Neuronal stem cell (in vitro differentiated cells): ENCODE data around the gene PKIB.

Experiments
- DNase-seq: peaks from one replicate; pipeline ENCODE4 v3.0.0-alpha.2; 2013; ENCODE audit warnings: low spot score
- H2AFZ ChIP-seq: one replicate; pipeline ENCODE4 v1.6.1; 2013; ENCODE audit warnings: mild to moderate bottlenecking, low read length, inconsistent platforms
- H2AK5ac ChIP-seq: 2 replicates; pipeline ENCODE4 v1.6.1; 2013; ENCODE audit warnings: low read depth, mild to moderate bottlenecking, inconsistent platforms, low read length, moderate library complexity, mixed read lengths
- H2BK120ac ChIP-seq: 2 replicates; pipeline ENCODE4 v1.6.1; 2013; ENCODE audit warnings: low read depth, mild to moderate bottlenecking, inconsistent platforms, low read length, moderate library complexity, mixed read lengths
- H2BK12ac ChIP-seq: one replicate; pipeline ENCODE4 v1.6.1; 2013; ENCODE audit warnings: low read length, inconsistent platforms
- H2BK15ac ChIP-seq: 2 replicates; pipeline ENCODE4 v1.6.1; 2013; ENCODE audit warnings: mild to moderate bottlenecking, low read length, inconsistent platforms, mixed read lengths
- H2BK5ac ChIP-seq: one replicate; pipeline ENCODE4 v1.6.1; 2013; ENCODE audit warnings: inconsistent platforms, mild to moderate bottlenecking, low read length, moderate library complexity
- H3K14ac ChIP-seq: one replicate; pipeline ENCODE4 v1.6.1; 2013; ENCODE audit warnings: low read length, inconsistent platforms
- H3K18ac ChIP-seq: 2 replicates; pipeline ENCODE4 v1.6.1; 2013; ENCODE audit warnings: low read length, inconsistent platforms
- H3K23ac ChIP-seq: 2 replicates; pipeline ENCODE4 v1.6.1; 2013; ENCODE audit warnings: low read depth, mild to moderate bottlenecking, mixed read lengths, low read length, inconsistent platforms; ENCODE audit not compliant: poor library complexity
- H3K27ac ChIP-seq: replicated peaks from 3 replicates; pipeline ENCODE4 v1.5.1; 2013; ENCODE audit warnings: low read length, inconsistent platforms
- H3K27me3 ChIP-seq, 3 experiments: 2 replicates each; pipeline ENCODE4 v1.6.1; 2013; ENCODE audit warnings: low read length in 3 of 3, mild to moderate bottlenecking in 2 of 3, inconsistent platforms in 1 of 3, low read depth in 1 of 3, mixed read lengths in 1 of 3, moderate library complexity in 1 of 3; ENCODE audit not compliant: control insufficient read depth in 3 of 3, insufficient read depth in 3 of 3
- H3K36me3 ChIP-seq, 2 donors: replicated peaks in 1 of 2; 2 replicates each; pipeline ENCODE4 v1.6.1; 2013; ENCODE audit warnings: low read length in 2 of 2; ENCODE audit not compliant: control insufficient read depth in 2 of 2, insufficient read depth in 2 of 2
- H3K4ac ChIP-seq: 2 replicates; pipeline ENCODE4 v1.6.1; 2013; ENCODE audit warnings: inconsistent platforms, mild to moderate bottlenecking, low read length, moderate library complexity
- H3K4me1 ChIP-seq, 2 donors: 1 replicate in 1 of 2; 2 replicates in 1 of 2; pipeline ENCODE4 v1.6.1; 2013; ENCODE audit warnings: low read length in 2 of 2, low read depth in 1 of 2; ENCODE audit not compliant: control insufficient read depth in 2 of 2, insufficient read depth in 1 of 2
- H3K4me2 ChIP-seq: one replicate; pipeline ENCODE4 v1.6.1; 2013; ENCODE audit warnings: mild to moderate bottlenecking, low read length, inconsistent platforms; ENCODE audit not compliant: insufficient read depth, poor library complexity, severe bottlenecking
- H3K4me3 ChIP-seq, 2 donors: 2 replicates each; pipeline ENCODE4 v1.5.1; 2013; ENCODE audit warnings: low read length in 2 of 2, mild to moderate bottlenecking in 2 of 2, inconsistent platforms in 1 of 2, moderate library complexity in 1 of 2
- H3K79me1 ChIP-seq: one replicate; pipeline ENCODE4 v1.6.1; 2013; ENCODE audit warnings: low read depth, mild to moderate bottlenecking, inconsistent platforms, low read length, moderate library complexity
- H3K9ac ChIP-seq: one replicate; pipeline ENCODE4 v1.6.1; 2013; ENCODE audit warnings: mild to moderate bottlenecking, low read depth, low read length, inconsistent platforms; ENCODE audit not compliant: poor library complexity
- H3K9me3 ChIP-seq, 2 donors: replicated peaks in 1 of 2; 2 replicates each; pipeline versions ENCODE3 to v1.6.1; 2013; ENCODE audit warnings: low read length in 2 of 2, mild to moderate bottlenecking in 2 of 2, inconsistent platforms in 1 of 2, low read depth in 1 of 2, mixed read lengths in 1 of 2, moderate library complexity in 1 of 2; ENCODE audit not compliant: control insufficient read depth in 2 of 2, insufficient read depth in 1 of 2
- H4K8ac ChIP-seq: one replicate; pipeline ENCODE4 v1.6.1; 2013; ENCODE audit warnings: low read depth, mild to moderate bottlenecking, inconsistent platforms, low read length, moderate library complexity
- H4K91ac ChIP-seq: one replicate; pipeline ENCODE4 v1.6.1; 2013; ENCODE audit warnings: low read length, low read depth, mild to moderate bottlenecking, inconsistent platforms; ENCODE audit not compliant: poor library complexity
- WGBS, 2 donors: extraction: QIAGEN DNeasy Blood & Tissue Kit; methylation state at CpG; one replicate each; pipeline ENCODE4 v1.1.7; 2013; ENCODE audit warnings: missing lambda C conversion rate in 2 of 2, mixed read lengths in 1 of 2; ENCODE audit not compliant: insufficient read length in 2 of 2, insufficient replicate concordance in 1 of 2; ENCODE audit errors: extremely low coverage in 2 of 2; 5-methylcytosine and 5-hydroxymethylcytosine counted together

The PKIB gene

DNA sequence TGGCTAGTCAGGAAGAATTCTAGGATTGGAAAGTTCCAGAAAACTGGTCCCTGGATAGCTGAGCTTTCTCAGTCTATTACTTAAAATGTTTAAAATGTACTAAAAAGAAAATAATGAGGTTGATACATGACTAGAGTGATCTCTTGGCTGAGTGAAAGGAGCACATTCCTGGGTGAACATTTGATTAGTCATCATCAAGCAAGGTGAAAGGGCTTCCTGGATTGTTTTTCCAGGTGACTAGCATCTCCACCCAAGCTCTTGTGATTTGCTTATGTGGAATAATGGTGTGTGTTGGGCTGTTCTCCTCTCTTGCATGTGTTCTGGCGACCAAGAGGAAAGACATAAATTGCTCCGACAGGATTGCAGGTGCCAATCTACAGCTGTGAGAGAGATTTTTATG lies 42.9 kb downstream of the PKIB start:
- WGBS, 2 donors: no CpG with 5 or more reads among the region's 2 CpGs
- no peak overlapping the region for H3K4me2 ChIP-seq
- H2BK5ac ChIP-seq: no peak overlapping the region
- no peak overlapping the region for H2BK15ac ChIP-seq
- no peak overlapping the region for H2BK12ac ChIP-seq
- no peak overlapping the region for H3K14ac ChIP-seq
- H3K27me3 ChIP-seq: no peaks in the 10 kb centered on the region
- DNase-seq: no peak
- no peak overlapping the region for H3K4ac ChIP-seq
- no peak overlapping the region for H3K9ac ChIP-seq
- no peak overlapping the region for H3K27ac ChIP-seq
- H4K91ac ChIP-seq: no peak overlapping the region
- no peak overlapping the region for H2BK120ac ChIP-seq
- H2AK5ac ChIP-seq: no peak overlapping the region
- no peaks in the 10 kb centered on the region for H3K9me3 ChIP-seq
- H2AFZ ChIP-seq: no peak overlapping the region
- H3K79me1 ChIP-seq: no peaks in the 10 kb centered on the region
- H3K4me1 ChIP-seq: no peaks in the 10 kb centered on the region
- H3K36me3 ChIP-seq: no peaks in the 10 kb centered on the region
- H3K23ac ChIP-seq: no peak overlapping the region
- no peak overlapping the region for H4K8ac ChIP-seq
- H3K18ac ChIP-seq: no peak overlapping the region
- no peak overlapping the region for H3K4me3 ChIP-seq

DNA sequence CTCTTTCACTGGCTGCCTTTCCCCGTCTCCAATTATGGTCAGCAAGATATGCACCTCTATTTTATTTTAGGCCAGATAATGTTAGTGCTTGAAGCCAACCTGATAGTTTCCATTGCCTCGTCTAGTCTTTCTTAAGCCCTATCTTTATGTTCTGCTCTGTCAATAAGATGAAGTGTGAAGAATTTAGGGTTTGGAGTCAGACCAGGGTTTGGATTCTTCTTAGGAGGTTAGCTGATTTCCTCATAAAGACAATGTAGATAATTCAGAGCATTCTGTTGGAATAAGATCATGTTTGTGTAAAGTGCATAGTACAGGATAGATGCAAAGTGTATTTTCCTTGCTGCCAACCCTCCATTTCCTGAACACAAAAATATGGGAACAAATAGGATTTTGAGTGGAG lies 43.8 kb downstream of the PKIB start:
- H3K14ac ChIP-seq: no peak overlapping the region
- WGBS, 2 donors: no CpG with 5 or more reads among the region's 2 CpGs
- H3K4me1 ChIP-seq: no peaks in the 10 kb centered on the region
- no peak overlapping the region for H2BK15ac ChIP-seq
- H3K4ac ChIP-seq: no peak overlapping the region
- no peak overlapping the region for H3K4me2 ChIP-seq
- H2BK120ac ChIP-seq: no peak overlapping the region
- H3K36me3 ChIP-seq: no peaks in the 10 kb centered on the region
- DNase-seq: no peak
- no peaks in the 10 kb centered on the region for H3K9me3 ChIP-seq
- H2BK12ac ChIP-seq: no peak overlapping the region
- no peak overlapping the region for H3K18ac ChIP-seq
- no peak overlapping the region for H3K4me3 ChIP-seq
- no peak overlapping the region for H4K91ac ChIP-seq
- no peak overlapping the region for H2AFZ ChIP-seq
- H2AK5ac ChIP-seq: no peak overlapping the region
- H3K23ac ChIP-seq: no peak overlapping the region
- H4K8ac ChIP-seq: no peak overlapping the region
- H3K9ac ChIP-seq: no peak overlapping the region
- H3K27ac ChIP-seq: no peak overlapping the region
- H3K27me3 ChIP-seq: no peaks in the 10 kb centered on the region
- H2BK5ac ChIP-seq: no peak overlapping the region
- no peaks in the 10 kb centered on the region for H3K79me1 ChIP-seq

DNA sequence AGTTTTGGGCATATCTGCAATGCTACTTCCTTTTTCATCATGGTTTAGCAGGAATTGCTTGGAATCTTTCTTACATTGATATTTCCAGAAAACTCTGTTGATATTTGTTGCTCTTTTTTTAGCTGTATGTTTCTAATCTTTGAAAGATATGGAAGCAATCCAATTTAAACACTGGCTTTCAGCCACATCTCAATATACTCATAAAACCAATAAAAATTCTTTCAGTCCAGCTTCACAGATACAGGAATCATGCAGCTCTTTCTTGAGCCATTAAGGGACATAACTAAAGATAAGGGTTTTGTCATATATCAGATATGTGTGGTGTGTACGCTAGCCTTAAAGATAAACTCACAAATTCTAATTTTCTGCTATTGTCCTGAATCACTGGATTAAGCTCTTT lies 47.4 kb downstream of the PKIB start:
- Histone ChIP-seq H3K14ac (no peak overlapping the region), H2BK12ac (no peak overlapping the region)
- WGBS, 2 donors: no CpG with 5 or more reads among the region's 1 CpG

DNA sequence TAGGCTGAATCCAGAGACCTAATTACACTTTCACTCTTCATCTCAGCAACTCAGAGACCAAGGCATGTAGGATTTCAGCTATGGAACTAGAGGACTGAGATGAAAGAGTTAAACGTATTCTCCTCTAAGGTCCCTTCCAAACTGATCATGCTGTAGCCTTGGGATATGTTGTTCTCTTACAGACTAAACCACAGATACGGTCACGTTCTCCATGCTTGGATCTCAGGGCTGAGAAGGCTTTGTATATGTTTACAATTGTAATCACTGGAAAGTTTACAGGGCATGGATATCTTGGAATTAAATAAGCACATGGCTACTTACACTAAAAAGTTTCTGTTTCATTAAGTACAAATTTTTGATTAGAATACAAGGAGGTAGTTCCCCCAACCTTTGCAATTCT lies 50.1 kb downstream of the PKIB start:
- H4K91ac ChIP-seq: no peak overlapping the region
- H3K27ac ChIP-seq: no peak overlapping the region
- H4K8ac ChIP-seq: no peak overlapping the region
- H3K9me3 ChIP-seq: no peaks in the 10 kb centered on the region
- H3K18ac ChIP-seq: no peak overlapping the region
- H3K79me1 ChIP-seq: no peaks in the 10 kb centered on the region
- H3K36me3 ChIP-seq: no peaks in the 10 kb centered on the region
- H3K23ac ChIP-seq: no peak overlapping the region
- no peak overlapping the region for H2BK12ac ChIP-seq
- no peaks in the 10 kb centered on the region for H3K4me1 ChIP-seq
- H3K4ac ChIP-seq: no peak overlapping the region
- no peaks in the 10 kb centered on the region for H3K27me3 ChIP-seq
- H2BK5ac ChIP-seq: no peak overlapping the region
- no peak overlapping the region for H3K4me3 ChIP-seq
- H3K4me2 ChIP-seq: no peak overlapping the region
- DNase-seq: no peak
- no peak overlapping the region for H2AK5ac ChIP-seq
- no peak overlapping the region for H3K14ac ChIP-seq
- no CpG with 5 or more reads among the region's 3 CpGs for WGBS, 2 donors
- H2BK15ac ChIP-seq: no peak overlapping the region
- H2AFZ ChIP-seq: no peak overlapping the region
- no peak overlapping the region for H2BK120ac ChIP-seq
- H3K9ac ChIP-seq: no peak overlapping the region

More for the DNA sequence above, 47.4 kb downstream of the PKIB start:
- H3K27ac ChIP-seq: no peak overlapping the region
- no peak for DNase-seq
- H3K9ac ChIP-seq: no peak overlapping the region
- H4K8ac ChIP-seq: no peak overlapping the region
- no peaks in the 10 kb centered on the region for H3K36me3 ChIP-seq
- no peak overlapping the region for H3K4ac ChIP-seq
- H2BK120ac ChIP-seq: no peak overlapping the region
- no peak overlapping the region for H3K4me3 ChIP-seq
- no peak overlapping the region for H2AFZ ChIP-seq
- no peak overlapping the region for H2AK5ac ChIP-seq
- no peak overlapping the region for H3K18ac ChIP-seq
- no peaks in the 10 kb centered on the region for H3K79me1 ChIP-seq
- no peak overlapping the region for H2BK5ac ChIP-seq
- H2BK15ac ChIP-seq: no peak overlapping the region
- no peaks in the 10 kb centered on the region for H3K27me3 ChIP-seq
- no peaks in the 10 kb centered on the region for H3K4me1 ChIP-seq
- no peak overlapping the region for H3K23ac ChIP-seq
- no peak overlapping the region for H3K4me2 ChIP-seq
- H4K91ac ChIP-seq: no peak overlapping the region
- H3K9me3 ChIP-seq: no peaks in the 10 kb centered on the region
